Central memory CD8-positive, alpha-beta T cell (primary cell): ENCODE measurements around the gene TTLL6.
A peak's percentile ranks its signal among the peaks of the same experiment; 100 is the strongest.
"Not testable (repeated sequence)": the region's sequence is repeated elsewhere in the genome, so short reads cannot be mapped to it uniquely, and the experiment has no call there.

Experiments used
- ATAC-seq: fragments of 150-1000 bp; cut with Tn5 transposase; replicated peaks from 2 replicates; pipeline ENCODE4 v1.10.0; 2022; ENCODE audit warnings: mild to moderate bottlenecking, moderate FRiP score, moderate number of reproducible peaks; ENCODE audit not compliant: poor library complexity, severe bottlenecking; ENCODE audit errors: extremely low read depth
- DNase-seq, 2 donors: peaks; one replicate each; pipeline ENCODE4 v3.0.0; 2021; ENCODE audit warnings: low spot score in 2 of 2
- H3K27ac Mint-ChIP-seq: one replicate; pipeline ENCODE4 v1.8.0; 2022; ENCODE audit warnings: low read depth, mild to moderate bottlenecking, moderate library complexity, mixed read lengths
- H3K27me3 Mint-ChIP-seq: one replicate; pipeline ENCODE4 v1.8.0; 2022; ENCODE audit warnings: mixed read lengths
- H3K36me3 Mint-ChIP-seq: one replicate; pipeline ENCODE4 v1.8.0; 2022; ENCODE audit warnings: mild to moderate bottlenecking, moderate library complexity, mixed read lengths; ENCODE audit not compliant: insufficient read depth
- H3K4me1 Mint-ChIP-seq: one replicate; pipeline ENCODE4 v1.8.0; 2022; ENCODE audit warnings: mixed read lengths
- H3K4me3 Mint-ChIP-seq: one replicate; pipeline ENCODE4 v1.8.0; 2022; ENCODE audit warnings: mild to moderate bottlenecking, moderate library complexity, mixed read lengths
- H3K9me3 Mint-ChIP-seq: one replicate; pipeline ENCODE4 v1.8.0; 2022; ENCODE audit warnings: mixed read lengths

Gene TTLL6

DNA sequence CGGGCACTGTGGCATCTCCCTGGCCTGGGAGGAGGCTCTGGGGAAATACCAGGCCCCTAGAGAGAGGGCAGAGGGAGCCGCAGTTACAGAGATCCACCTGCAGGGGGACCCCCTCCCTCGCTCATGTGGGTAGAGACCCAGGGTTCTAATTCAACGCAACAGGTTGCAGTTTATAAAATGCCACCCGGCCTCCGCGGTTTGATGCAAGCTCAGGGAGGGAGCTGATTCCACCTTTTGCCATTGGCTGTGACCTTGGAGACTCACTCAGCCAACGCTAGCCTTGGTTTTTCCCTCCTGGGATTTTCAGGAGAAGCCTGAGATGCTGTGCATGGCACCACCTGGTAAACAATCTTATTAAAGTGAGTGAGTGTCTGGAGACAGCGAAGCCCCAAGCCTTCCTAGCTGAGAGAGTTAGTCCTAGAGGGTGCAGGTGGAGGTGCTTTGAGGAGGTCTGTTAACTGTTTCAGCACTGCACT, 12.1 kb downstream of the TTLL6 start:
- peak; percentile 43 to 63 for DNase-seq
- H3K36me3 Mint-ChIP-seq: peaks cover 2% of the 10 kb centered on the region
- no peaks in the 10 kb centered on the region for H3K4me1 Mint-ChIP-seq
- H3K4me3 Mint-ChIP-seq: no peak overlapping the region
- peak; percentile 58 for ATAC-seq
- peaks cover 19% of the 10 kb centered on the region for H3K27me3 Mint-ChIP-seq
- peak overlapping the region; percentile 42 for H3K27ac Mint-ChIP-seq
- H3K9me3 Mint-ChIP-seq: no peaks in the 10 kb centered on the region

DNA sequence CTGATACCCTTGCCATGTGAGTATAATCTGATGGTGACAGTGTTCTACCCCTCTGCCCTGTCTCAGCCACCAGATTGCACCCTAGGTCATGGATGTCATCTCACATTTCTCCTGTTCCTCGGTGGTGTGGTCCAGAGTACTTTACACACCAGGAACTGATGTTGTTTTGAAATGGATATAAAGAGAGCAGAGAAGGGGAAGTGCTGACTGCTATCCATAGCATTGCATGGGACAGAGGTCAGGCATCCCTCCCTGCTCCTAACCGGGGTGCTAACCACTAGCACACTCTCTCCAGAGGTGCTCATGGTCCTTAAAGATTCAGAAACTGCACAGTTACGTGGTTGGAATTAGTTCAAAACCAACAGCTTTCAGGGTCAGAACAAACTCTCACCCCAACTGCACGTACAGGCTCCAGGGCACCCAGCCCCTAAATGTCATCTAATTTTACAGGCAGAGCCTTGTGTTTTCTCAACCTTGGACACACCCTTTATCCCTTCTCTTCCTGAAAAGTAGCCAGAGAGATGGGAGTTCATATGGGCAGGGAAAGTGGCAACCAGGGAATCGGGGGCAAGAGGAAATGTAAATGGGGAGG, 16.3 kb downstream of the TTLL6 start:
- no peak for ATAC-seq
- Mint-ChIP-seq H3K4me1 (no peaks in the 10 kb centered on the region), H3K27me3 (peaks cover 50% of the 10 kb centered on the region), H3K36me3 (peaks cover 4% of the 10 kb centered on the region), H3K4me3 (no peak overlapping the region), H3K27ac (no peak overlapping the region), H3K9me3 (no peaks in the 10 kb centered on the region)
- no peak for DNase-seq

DNA sequence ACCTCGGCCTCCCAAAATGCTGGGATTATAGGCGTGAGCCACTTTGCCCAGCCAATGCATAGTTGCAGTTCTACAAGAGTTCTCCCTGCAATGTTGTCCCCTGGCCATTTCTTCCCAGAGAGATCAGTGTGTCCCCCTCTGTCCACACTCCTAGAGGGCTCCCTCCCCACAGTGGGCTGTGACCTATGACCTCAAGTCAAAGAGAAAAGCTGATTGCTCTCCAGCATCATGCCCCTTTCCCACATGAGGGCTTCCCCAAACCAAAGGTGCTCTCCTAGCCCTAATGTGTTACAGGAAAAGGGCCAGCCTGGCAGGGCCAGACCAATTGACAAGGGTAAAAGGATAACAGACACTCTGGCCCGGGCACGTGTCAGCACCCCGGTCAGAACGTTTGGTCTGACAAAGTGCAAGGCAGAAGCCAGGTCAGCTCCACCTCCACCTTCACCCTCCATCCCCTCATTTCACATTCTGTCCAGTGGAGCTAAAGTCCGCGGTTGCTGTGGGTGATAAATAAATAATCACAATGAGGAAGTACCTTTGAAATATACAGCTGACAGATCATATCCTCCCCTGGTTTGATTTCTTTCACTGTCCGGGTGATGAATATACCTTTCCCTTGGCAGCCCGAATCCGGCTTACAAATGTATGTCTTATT, 17.8 kb downstream of the TTLL6 start:
- peaks cover 4% of the 10 kb centered on the region for H3K36me3 Mint-ChIP-seq
- DNase-seq (no peak), ATAC-seq (no peak)
- H3K9me3 Mint-ChIP-seq: no peaks in the 10 kb centered on the region
- H3K27ac Mint-ChIP-seq: no peak overlapping the region
- H3K27me3 Mint-ChIP-seq: peaks cover 62% of the 10 kb centered on the region
- H3K4me1 Mint-ChIP-seq: no peaks in the 10 kb centered on the region
- H3K4me3 Mint-ChIP-seq: no peak overlapping the region

DNA sequence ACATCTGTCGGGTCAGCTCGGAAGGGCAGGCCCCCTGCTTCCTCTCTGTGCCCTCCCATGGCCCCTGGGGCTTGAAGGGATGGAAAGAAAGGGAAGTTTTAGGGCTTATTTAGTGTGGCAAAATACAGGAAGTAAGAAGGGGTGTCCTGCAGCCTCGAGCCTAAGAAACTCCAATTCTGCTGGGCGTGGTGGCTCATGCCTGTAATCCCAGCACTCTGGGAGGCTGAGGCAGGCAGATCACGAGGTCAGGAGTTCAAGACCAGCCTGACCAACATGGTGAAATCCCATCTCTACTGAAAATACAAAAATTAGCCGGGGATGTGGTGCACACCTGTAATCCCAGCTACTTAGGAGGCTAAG, 20.9 kb downstream of the TTLL6 start:
- not testable (repeated sequence) for DNase-seq, H3K9me3 Mint-ChIP-seq, H3K27ac Mint-ChIP-seq, H3K4me3 Mint-ChIP-seq, ATAC-seq, H3K4me1 Mint-ChIP-seq, H3K36me3 Mint-ChIP-seq
- peaks cover 85% of the 10 kb centered on the region for H3K27me3 Mint-ChIP-seq

DNA sequence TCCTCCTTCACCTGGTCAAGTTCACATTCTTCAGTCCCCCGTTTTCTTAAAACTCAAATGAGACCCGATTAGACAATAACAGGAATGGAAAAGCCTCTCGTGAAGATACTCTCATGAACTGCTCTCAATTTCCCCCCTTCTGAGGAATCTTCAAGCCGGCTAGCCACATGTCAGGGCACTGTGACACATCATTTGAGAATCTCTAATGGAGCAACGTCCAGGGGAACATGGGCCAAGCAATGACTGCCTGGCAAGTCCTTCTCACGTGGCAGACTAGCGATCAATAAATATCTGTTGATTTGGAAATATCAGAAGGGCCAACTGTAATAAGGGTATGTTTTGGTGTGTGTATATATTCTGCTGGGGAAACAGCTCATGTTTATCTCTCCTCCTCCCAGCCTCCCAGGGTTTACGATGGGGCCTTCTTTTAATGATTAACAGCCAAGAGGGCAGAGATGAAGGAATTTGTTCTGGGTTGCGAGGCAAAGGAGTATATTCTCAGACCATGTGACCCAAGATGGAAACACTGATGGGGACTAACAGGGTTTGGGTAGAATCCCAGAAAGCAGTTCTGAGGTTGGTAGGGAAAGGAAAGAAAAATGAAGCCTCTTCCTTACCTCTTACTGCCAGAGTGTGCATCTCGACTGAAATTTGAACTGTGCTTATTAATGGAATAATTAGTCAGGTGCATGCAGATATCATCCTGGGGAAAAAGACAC, 21.4 kb downstream of the TTLL6 start:
- ATAC-seq: no peak
- no peaks in the 10 kb centered on the region for H3K9me3 Mint-ChIP-seq
- no peak for DNase-seq
- peaks cover 85% of the 10 kb centered on the region for H3K27me3 Mint-ChIP-seq
- H3K4me1 Mint-ChIP-seq: peaks cover 5% of the 10 kb centered on the region
- peaks cover 4% of the 10 kb centered on the region for H3K36me3 Mint-ChIP-seq
- no peak overlapping the region for H3K4me3 Mint-ChIP-seq
- no peak overlapping the region for H3K27ac Mint-ChIP-seq

DNA sequence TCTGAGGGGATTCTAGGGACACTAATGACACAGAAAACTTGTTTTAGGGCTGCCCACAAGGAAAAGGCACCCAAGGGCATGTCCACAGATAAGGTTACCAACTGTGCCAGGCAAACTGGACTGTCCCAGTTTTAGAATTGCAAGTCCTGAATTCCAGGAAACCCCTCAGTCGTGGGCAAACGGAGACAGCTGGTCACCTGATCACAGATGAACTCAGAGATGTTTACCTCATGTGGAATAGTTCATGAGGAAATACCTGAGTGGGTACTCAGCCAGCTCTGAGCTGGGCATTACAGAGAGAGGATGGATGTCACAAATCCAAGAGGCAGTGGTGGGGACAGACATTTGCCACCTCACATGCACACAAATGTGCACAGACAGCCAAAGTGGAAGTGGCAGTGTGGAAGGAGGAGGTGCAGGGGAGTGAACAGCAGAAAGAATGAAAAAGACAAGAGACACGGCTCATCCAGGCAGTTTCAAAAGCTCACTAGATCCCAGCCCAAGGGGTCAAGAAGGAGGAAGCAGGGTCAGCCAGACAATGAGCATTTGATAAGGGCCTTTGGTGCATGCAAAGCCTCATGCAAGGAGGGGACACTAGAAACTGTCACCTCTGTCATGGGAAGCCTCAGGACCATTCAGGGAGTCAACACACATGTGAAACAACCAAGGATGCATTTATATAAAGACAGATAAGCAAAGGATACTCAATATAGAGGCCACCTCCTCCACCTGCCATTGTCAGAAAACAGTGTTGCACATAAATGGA, 24.8 kb downstream of the TTLL6 start:
- Mint-ChIP-seq H3K9me3 (no peaks in the 10 kb centered on the region), H3K4me1 (peaks cover 5% of the 10 kb centered on the region), H3K4me3 (no peak overlapping the region), H3K27me3 (peaks cover 96% of the 10 kb centered on the region), H3K27ac (no peak overlapping the region), H3K36me3 (peaks cover 3% of the 10 kb centered on the region)
- ATAC-seq: no peak
- no peak for DNase-seq

DNA sequence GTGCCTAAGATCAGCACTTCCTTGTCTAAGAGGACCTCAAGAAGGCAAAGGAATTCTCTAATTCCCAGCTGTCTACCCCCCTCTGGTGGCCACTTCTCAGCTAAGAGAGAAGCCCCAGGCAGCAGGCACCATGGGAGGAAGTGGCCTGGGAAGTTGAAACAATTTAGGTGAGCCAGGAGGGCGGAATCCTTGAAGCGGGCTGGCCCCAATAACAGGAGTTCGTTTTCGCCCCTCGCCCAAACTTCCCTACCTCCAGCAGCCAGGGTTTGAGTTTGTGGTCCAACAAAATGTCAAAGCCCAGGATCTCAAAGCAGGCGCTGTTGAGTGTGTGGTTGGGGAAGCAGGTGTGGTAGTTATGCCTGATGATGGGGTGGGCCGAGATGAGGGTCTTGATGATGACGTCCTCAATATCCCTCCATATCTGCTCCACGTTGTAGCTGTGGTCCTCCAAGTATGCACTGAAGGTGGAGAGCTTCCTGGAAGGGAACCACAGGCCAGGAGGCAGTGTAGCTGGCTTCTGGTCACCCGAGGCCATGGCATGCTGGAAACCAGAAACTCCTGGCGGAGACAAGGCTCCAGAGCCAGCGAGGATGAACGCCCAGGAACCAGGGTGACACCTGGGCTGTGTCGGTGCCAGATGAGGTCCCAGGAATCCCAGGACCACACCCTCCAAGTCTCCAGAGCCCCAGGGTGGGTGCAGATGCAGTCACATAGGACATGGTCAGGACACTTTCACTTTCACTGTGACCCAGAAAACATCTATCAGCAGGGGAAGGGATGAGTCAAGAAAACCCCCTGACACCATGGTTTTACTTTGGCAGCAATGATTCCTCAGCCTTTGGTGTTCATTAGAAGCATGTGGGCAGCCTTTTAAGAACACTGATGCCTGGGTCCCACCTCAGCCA, 25.6 kb downstream of the TTLL6 start:
- peaks cover 5% of the 10 kb centered on the region for H3K4me1 Mint-ChIP-seq
- H3K36me3 Mint-ChIP-seq: peaks cover 3% of the 10 kb centered on the region
- ATAC-seq: no peak
- DNase-seq: no peak
- no peak overlapping the region for H3K4me3 Mint-ChIP-seq
- no peaks in the 10 kb centered on the region for H3K9me3 Mint-ChIP-seq
- no peak overlapping the region for H3K27ac Mint-ChIP-seq
- H3K27me3 Mint-ChIP-seq: peaks cover 96% of the 10 kb centered on the region

DNA sequence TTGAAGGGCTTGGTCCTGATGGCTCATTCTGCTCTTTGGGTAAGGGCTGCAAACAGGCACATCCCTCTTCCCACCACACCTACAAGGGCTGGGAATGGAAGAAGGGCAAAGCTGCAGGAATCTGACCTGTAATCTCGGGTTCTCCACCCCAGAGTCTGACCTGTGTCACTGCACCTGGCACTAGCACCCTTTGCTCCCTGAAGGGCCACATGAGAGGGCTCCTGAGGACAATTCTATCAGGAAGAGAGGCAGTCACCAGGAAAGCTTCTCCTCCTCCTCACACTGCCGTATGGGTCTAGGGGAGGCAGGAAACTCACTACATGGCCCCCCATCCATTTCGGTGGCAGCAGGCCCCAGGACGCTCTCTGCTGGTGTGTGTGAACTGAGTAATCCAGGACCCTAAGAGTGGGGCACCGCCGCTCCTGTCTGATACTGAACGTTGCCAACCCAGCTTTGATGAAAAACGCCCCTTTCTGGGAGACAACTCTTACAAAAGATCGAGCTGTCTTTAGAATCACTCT, 26.4 kb downstream of the TTLL6 start:
- ATAC-seq: no peak
- Mint-ChIP-seq H3K36me3 (no peaks in the 10 kb centered on the region), H3K27me3 (peaks cover 96% of the 10 kb centered on the region), H3K27ac (no peak overlapping the region), H3K4me3 (no peak overlapping the region), H3K9me3 (no peaks in the 10 kb centered on the region), H3K4me1 (peaks cover 5% of the 10 kb centered on the region)
- no peak for DNase-seq

DNA sequence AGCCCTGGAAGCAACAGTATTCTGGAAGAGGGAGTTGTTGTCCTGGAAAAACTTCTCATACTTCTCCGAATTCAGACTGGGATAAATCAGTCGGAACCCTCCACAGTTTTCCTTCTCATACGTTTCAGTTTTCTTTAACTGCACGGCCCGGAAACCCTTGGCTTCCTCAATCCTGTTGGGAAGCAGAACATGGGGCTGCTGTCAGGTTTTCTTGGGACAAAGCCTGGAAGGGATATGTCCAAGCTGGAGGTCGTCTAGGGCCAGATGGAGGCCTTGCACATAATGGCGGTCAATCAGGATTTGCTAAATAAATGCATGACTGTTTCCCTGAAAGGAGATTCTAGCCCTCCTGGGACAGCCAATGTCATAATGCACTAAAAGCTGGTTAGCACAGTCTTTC, 29.2 kb downstream of the TTLL6 start:
- no peak for DNase-seq
- Mint-ChIP-seq H3K4me3 (no peak overlapping the region), H3K9me3 (no peaks in the 10 kb centered on the region), H3K36me3 (no peaks in the 10 kb centered on the region), H3K4me1 (peaks cover 5% of the 10 kb centered on the region), H3K27me3 (peaks cover 79% of the 10 kb centered on the region), H3K27ac (no peak overlapping the region)
- ATAC-seq: no peak

DNA sequence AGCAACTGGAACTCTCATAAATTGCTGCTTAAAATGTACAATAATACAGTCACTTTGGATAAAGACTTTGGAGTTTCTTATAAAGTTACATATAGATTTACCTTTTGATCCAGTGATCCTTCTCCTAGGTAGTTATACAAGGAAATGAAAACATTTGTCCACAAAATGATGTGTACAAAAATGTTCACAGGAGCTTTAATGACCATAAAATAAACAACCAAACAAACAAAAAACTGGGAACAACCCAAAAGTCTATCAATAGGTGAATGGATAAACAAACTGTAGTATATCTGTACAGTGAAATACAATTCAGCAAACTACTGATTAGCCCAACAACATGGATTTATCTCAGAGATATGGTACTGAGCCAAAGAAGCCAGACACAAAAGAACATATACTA, 37.6 kb downstream of the TTLL6 start:
- no peaks in the 10 kb centered on the region for H3K9me3 Mint-ChIP-seq
- no peak for DNase-seq
- no peak overlapping the region for H3K4me3 Mint-ChIP-seq
- no peak overlapping the region for H3K27ac Mint-ChIP-seq
- peaks cover 10% of the 10 kb centered on the region for H3K27me3 Mint-ChIP-seq
- no peak for ATAC-seq
- H3K36me3 Mint-ChIP-seq: no peaks in the 10 kb centered on the region
- H3K4me1 Mint-ChIP-seq: no peaks in the 10 kb centered on the region

DNA sequence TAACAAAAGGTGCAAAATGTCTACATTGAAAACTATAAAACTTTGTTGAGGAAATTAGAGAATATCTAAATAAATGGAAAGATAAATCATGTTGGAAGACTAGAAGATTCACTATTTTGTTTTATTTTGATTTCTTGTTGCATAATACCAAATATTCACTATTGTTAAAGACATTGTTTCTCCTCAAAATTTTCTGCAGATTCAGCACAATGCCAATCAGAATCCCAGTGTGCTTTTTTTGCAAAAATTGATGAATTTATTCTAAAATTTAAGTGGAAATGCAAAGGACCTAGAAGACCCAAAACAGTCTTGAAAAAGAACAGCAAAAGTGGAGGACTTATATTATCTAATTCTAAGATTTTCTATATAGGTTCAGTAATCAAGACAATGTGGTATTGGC, 40.4 kb downstream of the TTLL6 start:
- DNase-seq (no peak), ATAC-seq (no peak)
- no peaks in the 10 kb centered on the region for H3K4me1 Mint-ChIP-seq
- H3K4me3 Mint-ChIP-seq: no peak overlapping the region
- no peaks in the 10 kb centered on the region for H3K9me3 Mint-ChIP-seq
- H3K27ac Mint-ChIP-seq: no peak overlapping the region
- peaks cover 29% of the 10 kb centered on the region for H3K27me3 Mint-ChIP-seq
- H3K36me3 Mint-ChIP-seq: no peaks in the 10 kb centered on the region

DNA sequence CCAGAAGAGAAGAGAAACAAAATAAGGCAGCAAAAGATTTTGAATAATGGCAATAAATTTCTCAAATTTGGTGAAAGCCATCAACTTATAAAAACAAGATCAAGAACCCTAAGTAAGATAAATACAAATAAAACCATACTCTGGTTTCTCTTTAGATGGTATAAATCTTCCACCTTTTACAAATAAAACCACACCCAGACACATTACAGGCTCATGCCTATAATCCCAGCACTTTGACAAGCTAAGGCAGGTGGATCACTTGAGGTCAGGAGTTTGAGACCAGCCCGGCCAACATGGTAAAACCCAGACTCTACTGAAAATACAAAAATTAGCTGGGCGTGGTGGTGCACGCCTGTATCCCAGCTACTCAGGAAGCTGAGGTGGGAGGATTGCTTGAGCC, 43.8 kb downstream of the TTLL6 start:
- H3K27me3 Mint-ChIP-seq: peaks cover 59% of the 10 kb centered on the region
- ATAC-seq (no peak), DNase-seq (no peak)
- H3K4me1 Mint-ChIP-seq: no peaks in the 10 kb centered on the region
- no peaks in the 10 kb centered on the region for H3K9me3 Mint-ChIP-seq
- no peaks in the 10 kb centered on the region for H3K36me3 Mint-ChIP-seq
- H3K4me3 Mint-ChIP-seq: no peak overlapping the region
- no peak overlapping the region for H3K27ac Mint-ChIP-seq
